ENCODE data around the gene SLC12A9. TPM values are rescaled to one million over a fixed set of nuclear protein-coding genes. Genes with fewer than 3 reads are reported as not detected.

The SLC12A9 gene
- total and polyA plus RNA-seq, 2 of the 8 experiments (the other 6 are each of a cell fraction or from before 2014, with no cell fraction given), result 31.4 to 40.1 TPM

DNA sequence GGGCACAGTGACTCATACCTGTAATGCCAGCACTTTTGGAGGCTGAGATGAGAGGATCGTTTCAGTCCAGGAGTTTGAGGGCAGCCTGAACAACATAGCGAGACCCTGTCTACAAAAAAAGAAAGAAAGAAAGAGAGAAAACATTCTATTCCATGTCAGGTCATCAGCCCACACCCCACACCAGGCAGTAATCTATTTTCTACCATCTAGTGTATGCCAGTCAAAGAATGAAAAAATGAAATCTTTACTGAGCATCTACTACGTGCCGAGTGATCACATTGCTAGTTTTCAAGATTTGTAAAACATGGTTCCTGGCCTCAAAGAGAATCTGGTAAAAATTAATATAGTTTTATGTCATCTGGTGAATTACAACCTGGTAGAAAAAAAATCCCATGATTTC, 22.1 kb upstream of the SLC12A9 start:
- no peak overlapping the region for H3K56ac ChIP-seq (replicated peaks; ENCODE audit: insufficient read length, low read depth, low read length)
- H3K27me3 ChIP-seq (replicated peaks in 1 of 4; ENCODE audit: control insufficient read depth in 3 of 4, extremely low read depth in 1 of 4, insufficient read depth in 3 of 4, low read length in 3 of 4), result no peaks in the 10 kb centered on the region
- no peak overlapping the region for H4K8ac ChIP-seq (ENCODE audit: extremely low read depth, insufficient read depth, low read length)
- no peak overlapping the region for H2BK20ac ChIP-seq (ENCODE audit: low read length)
- peaks cover 8% of the 10 kb centered on the region for H3K79me1 ChIP-seq (ENCODE audit: low read depth, low read length)
- no peak overlapping the region for H2BK12ac ChIP-seq (ENCODE audit: low read depth, low read length)
- peaks cover 0 to 6% (median 4%) of the 10 kb centered on the region in 4 experiments; a peak in 5 of 7 replicates for H3K4me1 ChIP-seq (replicated peaks in 1 of 4; ENCODE audit: control insufficient read depth in 3 of 4, insufficient read depth in 4 of 4, low read length in 3 of 4)
- H3K9me3 ChIP-seq (ENCODE audit: insufficient read depth in 2 of 2, low read depth in 1 of 2, low read length in 1 of 2), result no peaks in the 10 kb centered on the region
- H2AFZ ChIP-seq (ENCODE audit: low read length), result no peak overlapping the region
- no peak overlapping the region for H3K23ac ChIP-seq (ENCODE audit: insufficient read length)
- no peak overlapping the region for H2BK5ac ChIP-seq (ENCODE audit: low read depth, low read length)
- peaks cover 13% of the 10 kb centered on the region for H3K23me2 ChIP-seq (ENCODE audit: low read depth, low read length)
- ChIA-PET POLR2A (ENCODE audit: partially characterized antibody) (interaction anchor here (2.9 to 3.3 kb wide), 2 partner anchors 22 to 45 kb away, joined by 9 to 10 read pairs; partner anchors contain the start of genes SLC12A9 and SRRT), CTCF (ENCODE audit: partially characterized antibody) (interaction anchor here (3.9 kb wide), 2 partner anchors 21 to 30 kb away, joined by 42 to 65 read pairs; partner anchors contain the start of gene SLC12A9)
- no peak overlapping the region for H3K9ac ChIP-seq (replicated peaks in 1 of 4; ENCODE audit: extremely low read depth in 1 of 4, low read depth in 3 of 4, low read length in 3 of 4)
- FAIRE-seq (no peak), DNase-seq (ENCODE audit: low read depth in 1 of 2, low spot score in 2 of 2) (no peak)
- no peak overlapping the region for H4K91ac ChIP-seq (replicated peaks; ENCODE audit: insufficient read length, low read length)
- WGBS, 2 experiments (ENCODE audit: extremely low coverage in 1 of 2, insufficient coverage in 1 of 2, insufficient read length in 1 of 2, insufficient replicate concordance in 2 of 2, low coverage in 1 of 2, low lambda C conversion rate in 2 of 2, missing lambda C conversion rate in 1 of 2), result 71% methylated on average over 4 of the region's 4 CpGs; no CpG with 5 or more reads in 1 of the 2 experiments
- no peak overlapping the region for H3K4me3 ChIP-seq (ENCODE audit: extremely low read depth in 1 of 4, insufficient read depth in 2 of 4, low read depth in 3 of 4, low read length in 4 of 4)
- H2BK15ac ChIP-seq (ENCODE audit: low read length), result no peak overlapping the region
- H3K79me2 ChIP-seq (ENCODE audit: control insufficient read depth in 1 of 2, insufficient read depth in 2 of 2, low read length in 2 of 2), result peaks cover 5 to 17% of the 10 kb centered on the region in 2 experiments
- H3K36me3 ChIP-seq (ENCODE audit: control insufficient read depth in 2 of 4, insufficient read depth in 4 of 4, low read length in 3 of 4), result no peaks in the 10 kb centered on the region
- no peak overlapping the region for H2BK120ac ChIP-seq (replicated peaks; ENCODE audit: low read depth, low read length)
- no peak overlapping the region for H4K5ac ChIP-seq (ENCODE audit: insufficient read length, low read depth, low read length)
- H4K20me1 ChIP-seq (replicated peaks in 1 of 2; ENCODE audit: control insufficient read depth in 1 of 2, insufficient read depth in 2 of 2, low read length in 2 of 2), result peaks cover 4 to 7% of the 10 kb centered on the region in 2 experiments
- H3K14ac ChIP-seq (ENCODE audit: insufficient read length), result no peak overlapping the region
- no peak overlapping the region for H2AK5ac ChIP-seq (ENCODE audit: low read depth, low read length)
- H3K27ac ChIP-seq (ENCODE audit: low read depth, low read length), result no peak overlapping the region
- H3K4me2 ChIP-seq (ENCODE audit: insufficient read depth in 1 of 2, low read depth in 2 of 2, low read length in 2 of 2), result no peak overlapping the region
- no peak overlapping the region for H3K4ac ChIP-seq (replicated peaks; ENCODE audit: insufficient read length, low read depth, low read length)
- no peak overlapping the region for H3K18ac ChIP-seq (ENCODE audit: extremely low read depth, low read length)
- TF ChIP-seq GTF2F1 (IDR thresholded peaks at IDR 0.05; ENCODE audit: borderline replicate concordance, low read depth, low read length) (no peak), SP1 (IDR thresholded peaks at IDR 0.05; ENCODE audit: low read depth, low read length) (no peak), RNF2 (IDR thresholded peaks at IDR 0.05; ENCODE audit: borderline replicate concordance, low read depth, low read length, missing control alignments, poor library complexity, severe bottlenecking) (no peak), EZH2 (IDR thresholded peaks at IDR 0.05; ENCODE audit: low read depth, low read length, severe bottlenecking) (no peak), CBX8 (IDR thresholded peaks at IDR 0.05; ENCODE audit: borderline replicate concordance, low read depth, low read length) (no peak), CEBPB (IDR thresholded peaks at IDR 0.05; ENCODE audit: low read depth, low read length) (no peak), BACH1 (IDR thresholded peaks at IDR 0.05; ENCODE audit: low read length) (no peak), MAFK (IDR thresholded peaks at IDR 0.05; ENCODE audit: low read depth, low read length) (no peak), TAF1 (IDR thresholded peaks at IDR 0.05; ENCODE audit: low read depth, low read length) (no peak), SUZ12 (IDR thresholded peaks at IDR 0.05; ENCODE audit: low read length) (no peak), HDAC6 (IDR thresholded peaks at IDR 0.05; ENCODE audit: low read depth, low read length) (no peak), TEAD4 (IDR thresholded peaks at IDR 0.05; ENCODE audit: low read depth, low read length) (no peak)
- TF ChIP-seq, protein P1, sequence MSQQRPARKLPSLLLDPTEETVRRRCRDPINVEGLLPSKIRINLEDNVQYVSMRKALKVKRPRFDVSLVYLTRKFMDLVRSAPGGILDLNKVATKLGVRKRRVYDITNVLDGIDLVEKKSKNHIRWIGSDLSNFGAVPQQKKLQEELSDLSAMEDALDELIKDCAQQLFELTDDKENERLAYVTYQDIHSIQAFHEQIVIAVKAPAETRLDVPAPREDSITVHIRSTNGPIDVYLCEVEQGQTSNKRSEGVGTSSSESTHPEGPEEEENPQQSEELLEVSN (IDR thresholded peaks at IDR 0.05), result no peak
